ENCODE results near the gene CLCN5.

The CLCN5 gene

GRCh38 chrX:49925176-49925575 is 2.8 kb downstream of the CLCN5 start:
- no peaks in the 10 kb centered on the region for H3K79me2 ChIP-seq (ENCODE audit: control insufficient read depth, insufficient read depth, low read length)
- H3K56ac ChIP-seq (ENCODE audit: low read length): no peak overlapping the region
- H3K4me2 ChIP-seq (ENCODE audit: low read length): no peak overlapping the region
- no peaks in the 10 kb centered on the region for H3K27me3 ChIP-seq (ENCODE audit: insufficient read depth, low read length, poor library complexity)
- no peak overlapping the region for H3K9ac ChIP-seq (ENCODE audit: low read length)
- H2AK5ac ChIP-seq (ENCODE audit: low read length): no peak overlapping the region
- DNase-seq: peak; percentile 29
- H3K18ac ChIP-seq (ENCODE audit: low read length): no peak overlapping the region
- H2BK120ac ChIP-seq (ENCODE audit: low read depth, low read length): no peak overlapping the region
- H3K27ac ChIP-seq (ENCODE audit: low read depth, low read length): no peak overlapping the region
- H3K36me3 ChIP-seq (ENCODE audit: control insufficient read depth, insufficient read depth, low read length): no peaks in the 10 kb centered on the region
- no peak overlapping the region for H2BK15ac ChIP-seq (replicated peaks; ENCODE audit: low read depth)
- no CpG with 5 or more reads among the region's 2 CpGs for WGBS (ENCODE audit: extremely low coverage, insufficient coverage, low lambda C conversion rate)
- H4K5ac ChIP-seq (ENCODE audit: low read length): no peak overlapping the region
- H3K79me1 ChIP-seq (ENCODE audit: low read length): no peaks in the 10 kb centered on the region
- no peak overlapping the region for H3K4ac ChIP-seq (ENCODE audit: low read depth, low read length)
- H3K23ac ChIP-seq (ENCODE audit: low read length): no peak overlapping the region
- H3K4me1 ChIP-seq (ENCODE audit: control insufficient read depth, low read depth, low read length): no peaks in the 10 kb centered on the region
- H2BK5ac ChIP-seq (ENCODE audit: low read length): no peak overlapping the region
- H4K8ac ChIP-seq (ENCODE audit: low read depth, low read length): no peak overlapping the region
- no peak overlapping the region for H3K4me3 ChIP-seq (ENCODE audit: low read length)

- H3K4me1 ChIP-seq (ENCODE audit: control insufficient read depth, low read depth, low read length): no peaks in the 10 kb centered on the region
- H3K79me1 ChIP-seq (ENCODE audit: low read length): no peaks in the 10 kb centered on the region
- H3K4me2 ChIP-seq (ENCODE audit: low read length): no peak overlapping the region
- WGBS (ENCODE audit: extremely low coverage, insufficient coverage, low lambda C conversion rate): no CpG with 5 or more reads among the region's 1 CpG
- no peak overlapping the region for H4K8ac ChIP-seq (ENCODE audit: low read depth, low read length)
- H3K27me3 ChIP-seq (ENCODE audit: insufficient read depth, low read length, poor library complexity): no peaks in the 10 kb centered on the region
- no peak overlapping the region for H4K5ac ChIP-seq (ENCODE audit: low read length)
- DNase-seq: no peak
- H3K4me3 ChIP-seq (ENCODE audit: low read length): no peak overlapping the region
- H3K36me3 ChIP-seq (ENCODE audit: control insufficient read depth, insufficient read depth, low read length): no peaks in the 10 kb centered on the region
- H3K56ac ChIP-seq (ENCODE audit: low read length): no peak overlapping the region
- H3K18ac ChIP-seq (ENCODE audit: low read length): no peak overlapping the region
- no peak overlapping the region for H3K9ac ChIP-seq (ENCODE audit: low read length)
- no peak overlapping the region for H2BK120ac ChIP-seq (ENCODE audit: low read depth, low read length)
- H2BK15ac ChIP-seq (replicated peaks; ENCODE audit: low read depth): no peak overlapping the region
- no peak overlapping the region for H3K23ac ChIP-seq (ENCODE audit: low read length)
- H2BK5ac ChIP-seq (ENCODE audit: low read length): no peak overlapping the region
- no peak overlapping the region for H2AK5ac ChIP-seq (ENCODE audit: low read length)
- H3K79me2 ChIP-seq (ENCODE audit: control insufficient read depth, insufficient read depth, low read length): no peaks in the 10 kb centered on the region
- H3K27ac ChIP-seq (ENCODE audit: low read depth, low read length): no peak overlapping the region
- no peak overlapping the region for H3K4ac ChIP-seq (ENCODE audit: low read depth, low read length)
Observed at GRCh38 chrX:49930039-49930438, 7.6 kb downstream of the CLCN5 start.

GRCh38 chrX:49932791-49933190 is 10.4 kb downstream of the CLCN5 start:
- H2BK120ac ChIP-seq (ENCODE audit: low read depth, low read length): no peak overlapping the region
- WGBS (ENCODE audit: extremely low coverage, insufficient coverage, low lambda C conversion rate): no CpG with 5 or more reads among the region's 2 CpGs
- H3K36me3 ChIP-seq (ENCODE audit: control insufficient read depth, insufficient read depth, low read length): no peaks in the 10 kb centered on the region
- no peak overlapping the region for H3K4ac ChIP-seq (ENCODE audit: low read depth, low read length)
- H3K79me2 ChIP-seq (ENCODE audit: control insufficient read depth, insufficient read depth, low read length): no peaks in the 10 kb centered on the region
- no peak overlapping the region for H2BK5ac ChIP-seq (ENCODE audit: low read length)
- no peak overlapping the region for H3K4me2 ChIP-seq (ENCODE audit: low read length)
- no peaks in the 10 kb centered on the region for H3K79me1 ChIP-seq (ENCODE audit: low read length)
- H2AK5ac ChIP-seq (ENCODE audit: low read length): no peak overlapping the region
- H3K23ac ChIP-seq (ENCODE audit: low read length): no peak overlapping the region
- H3K4me1 ChIP-seq (ENCODE audit: control insufficient read depth, low read depth, low read length): no peaks in the 10 kb centered on the region
- no peak overlapping the region for H3K4me3 ChIP-seq (ENCODE audit: low read length)
- no peak overlapping the region for H3K27ac ChIP-seq (ENCODE audit: low read depth, low read length)
- H4K8ac ChIP-seq (ENCODE audit: low read depth, low read length): no peak overlapping the region
- no peak overlapping the region for H3K56ac ChIP-seq (ENCODE audit: low read length)
- H3K9ac ChIP-seq (ENCODE audit: low read length): no peak overlapping the region
- no peak overlapping the region for H4K5ac ChIP-seq (ENCODE audit: low read length)
- no peak overlapping the region for H2BK15ac ChIP-seq (replicated peaks; ENCODE audit: low read depth)
- no peak overlapping the region for H3K18ac ChIP-seq (ENCODE audit: low read length)
- DNase-seq: no peak
- H3K27me3 ChIP-seq (ENCODE audit: insufficient read depth, low read length, poor library complexity): no peaks in the 10 kb centered on the region

- Histone ChIP-seq H4K8ac (ENCODE audit: low read depth, low read length) (no peak overlapping the region), H3K36me3 (ENCODE audit: control insufficient read depth, insufficient read depth, low read length) (no peaks in the 10 kb centered on the region), H3K79me2 (ENCODE audit: control insufficient read depth, insufficient read depth, low read length) (no peaks in the 10 kb centered on the region), H3K23ac (ENCODE audit: low read length) (no peak overlapping the region), H2BK120ac (ENCODE audit: low read depth, low read length) (no peak overlapping the region), H4K5ac (ENCODE audit: low read length) (no peak overlapping the region), H2AK5ac (ENCODE audit: low read length) (no peak overlapping the region), H3K18ac (ENCODE audit: low read length) (no peak overlapping the region), H3K27ac (ENCODE audit: low read depth, low read length) (no peak overlapping the region), H3K79me1 (ENCODE audit: low read length) (no peaks in the 10 kb centered on the region), H3K27me3 (ENCODE audit: insufficient read depth, low read length, poor library complexity) (no peaks in the 10 kb centered on the region), H2BK15ac (replicated peaks; ENCODE audit: low read depth) (no peak overlapping the region), H3K4ac (ENCODE audit: low read depth, low read length) (no peak overlapping the region), H3K4me1 (ENCODE audit: control insufficient read depth, low read depth, low read length) (no peaks in the 10 kb centered on the region), H3K4me3 (ENCODE audit: low read length) (no peak overlapping the region), H3K9ac (ENCODE audit: low read length) (no peak overlapping the region), H3K56ac (ENCODE audit: low read length) (no peak overlapping the region), H2BK5ac (ENCODE audit: low read length) (no peak overlapping the region), H3K4me2 (ENCODE audit: low read length) (no peak overlapping the region)
- DNase-seq: no peak
- no CpG with 5 or more reads among the region's 3 CpGs for WGBS (ENCODE audit: extremely low coverage, insufficient coverage, low lambda C conversion rate)
Observed at GRCh38 chrX:49934148-49934547, 11.8 kb downstream of the CLCN5 start.

- Histone ChIP-seq H3K4me1 (ENCODE audit: control insufficient read depth, low read depth, low read length) (no peaks in the 10 kb centered on the region), H3K18ac (ENCODE audit: low read length) (no peak overlapping the region), H3K27me3 (ENCODE audit: insufficient read depth, low read length, poor library complexity) (no peaks in the 10 kb centered on the region), H4K8ac (ENCODE audit: low read depth, low read length) (no peak overlapping the region), H2BK120ac (ENCODE audit: low read depth, low read length) (no peak overlapping the region), H4K5ac (ENCODE audit: low read length) (no peak overlapping the region), H3K4me3 (ENCODE audit: low read length) (no peak overlapping the region), H3K79me2 (ENCODE audit: control insufficient read depth, insufficient read depth, low read length) (no peaks in the 10 kb centered on the region), H3K9ac (ENCODE audit: low read length) (no peak overlapping the region), H3K56ac (ENCODE audit: low read length) (no peak overlapping the region), H3K23ac (ENCODE audit: low read length) (no peak overlapping the region), H3K4ac (ENCODE audit: low read depth, low read length) (no peak overlapping the region), H2BK15ac (replicated peaks; ENCODE audit: low read depth) (no peak overlapping the region), H3K79me1 (ENCODE audit: low read length) (no peaks in the 10 kb centered on the region), H3K27ac (ENCODE audit: low read depth, low read length) (no peak overlapping the region), H3K36me3 (ENCODE audit: control insufficient read depth, insufficient read depth, low read length) (no peaks in the 10 kb centered on the region), H2AK5ac (ENCODE audit: low read length) (no peak overlapping the region), H3K4me2 (ENCODE audit: low read length) (no peak overlapping the region), H2BK5ac (ENCODE audit: low read length) (no peak overlapping the region)
- no CpG with 5 or more reads among the region's 3 CpGs for WGBS (ENCODE audit: extremely low coverage, insufficient coverage, low lambda C conversion rate)
- DNase-seq: no peak
Observed at GRCh38 chrX:49934729-49935128, 12.3 kb downstream of the CLCN5 start.

GRCh38 chrX:49947781-49948180 is 25.4 kb downstream of the CLCN5 start:
- no peak overlapping the region for H3K4me3 ChIP-seq (ENCODE audit: low read length)
- no peaks in the 10 kb centered on the region for H3K79me2 ChIP-seq (ENCODE audit: control insufficient read depth, insufficient read depth, low read length)
- H2BK120ac ChIP-seq (ENCODE audit: low read depth, low read length): no peak overlapping the region
- H4K5ac ChIP-seq (ENCODE audit: low read length): no peak overlapping the region
- no peak overlapping the region for H3K9ac ChIP-seq (ENCODE audit: low read length)
- no peak overlapping the region for H3K4ac ChIP-seq (ENCODE audit: low read depth, low read length)
- no peak overlapping the region for H3K18ac ChIP-seq (ENCODE audit: low read length)
- H3K79me1 ChIP-seq (ENCODE audit: low read length): no peaks in the 10 kb centered on the region
- H3K4me2 ChIP-seq (ENCODE audit: low read length): no peak overlapping the region
- H4K8ac ChIP-seq (ENCODE audit: low read depth, low read length): no peak overlapping the region
- H3K27me3 ChIP-seq (ENCODE audit: insufficient read depth, low read length, poor library complexity): no peaks in the 10 kb centered on the region
- H3K23ac ChIP-seq (ENCODE audit: low read length): no peak overlapping the region
- no peak for DNase-seq
- H3K36me3 ChIP-seq (ENCODE audit: control insufficient read depth, insufficient read depth, low read length): no peaks in the 10 kb centered on the region
- no peak overlapping the region for H3K56ac ChIP-seq (ENCODE audit: low read length)
- no peak overlapping the region for H3K27ac ChIP-seq (ENCODE audit: low read depth, low read length)
- WGBS (ENCODE audit: extremely low coverage, insufficient coverage, low lambda C conversion rate): no CpG with 5 or more reads among the region's 2 CpGs
- H3K4me1 ChIP-seq (ENCODE audit: control insufficient read depth, low read depth, low read length): no peaks in the 10 kb centered on the region
- no peak overlapping the region for H2AK5ac ChIP-seq (ENCODE audit: low read length)
- H2BK5ac ChIP-seq (ENCODE audit: low read length): no peak overlapping the region
- no peak overlapping the region for H2BK15ac ChIP-seq (replicated peaks; ENCODE audit: low read depth)

Measured in mesendoderm (in vitro differentiated cells).